HepG2 (cell line): Measurements from ENCODE around the gene PHLPP2. TPM values are rescaled to one million over a fixed set of nuclear protein-coding genes. Genes with fewer than 3 reads are reported as not detected.
A peak's percentile ranks its signal among the peaks of the same experiment; 100 is the strongest.

Experiments used
- BCL6 ChIP-seq: IDR thresholded peaks from 2 replicates; pipeline ENCODE4 v1.6.1; 2016; ENCODE audit warnings: missing genetic modification reagents, missing compliant biosample characterization
- CENPT ChIP-seq: sonication (generic); formaldehyde crosslinking; IDR thresholded peaks from 2 replicates; pipeline ENCODE4 v1.8.0; 2022; ENCODE audit warnings: low read depth, mild to moderate bottlenecking, moderate library complexity, missing genetic modification reagents
- GATAD2A ChIP-seq: IDR thresholded peaks from 2 replicates; pipeline ENCODE4 v1.6.1; 2016
- HMG20A ChIP-seq: IDR thresholded peaks from 2 replicates; pipeline ENCODE4 v1.6.1; 2016; ENCODE audit warnings: borderline replicate concordance
- MAFG ChIP-seq: sonication (generic); formaldehyde crosslinking; IDR thresholded peaks from 2 replicates; pipeline ENCODE4 v1.5.1; 2020; ENCODE audit warnings: mild to moderate bottlenecking, missing genetic modification reagents
- MTF2 ChIP-seq: sonication (generic); formaldehyde crosslinking; IDR thresholded peaks from 2 replicates; pipeline ENCODE4 v1.5.0; 2020; ENCODE audit warnings: missing genetic modification reagents, borderline replicate concordance
- NR3C1 ChIP-seq: sonication (generic); formaldehyde crosslinking; IDR thresholded peaks from 2 replicates; pipeline ENCODE4 v1.4.0; 2020; ENCODE audit warnings: missing genetic modification reagents
- PHF8 ChIP-seq: sonication (generic); formaldehyde crosslinking; IDR thresholded peaks from 2 replicates; pipeline ENCODE4 v1.5.0; 2020; ENCODE audit warnings: missing genetic modification reagents
- RBM39 ChIP-seq: fragments of 200-400 bp; formaldehyde crosslinking; IDR thresholded peaks from one replicate; pipeline ENCODE4 v1.6.1; 2018; ENCODE audit warnings: antibody characterized with exemption, mild to moderate bottlenecking, low read depth, low read length; ENCODE audit not compliant: poor library complexity, severe bottlenecking
- SMYD3 ChIP-seq: sonication (generic); formaldehyde crosslinking; IDR thresholded peaks from 2 replicates; pipeline ENCODE4 v1.8.1; 2023; ENCODE audit warnings: mild to moderate bottlenecking, missing genetic modification reagents
- TARDBP ChIP-seq: sonication (generic); formaldehyde crosslinking; IDR thresholded peaks from 2 replicates; pipeline ENCODE4 v1.8.0; 2022; ENCODE audit warnings: mild to moderate bottlenecking, missing genetic modification reagents
- TCF12 ChIP-seq, 2 experiments: fragments of 450-650 bp in 1 of 2; sonication (generic) in 1 of 2; formaldehyde crosslinking in 1 of 2; IDR thresholded peaks; 2 replicates each; pipeline versions ENCODE4 v1.6.1 to v1.8.0; 2017 to 2022; ENCODE audit warnings: antibody characterized with exemption in 1 of 2, mild to moderate bottlenecking in 1 of 2, missing genetic modification reagents in 1 of 2, moderate library complexity in 1 of 2
- YEATS2 ChIP-seq: sonication (generic); formaldehyde crosslinking; IDR thresholded peaks from 2 replicates; pipeline ENCODE4 v1.4.0; 2020; ENCODE audit warnings: missing genetic modification reagents, borderline replicate concordance
- ZBTB42 ChIP-seq: sonication (generic); formaldehyde crosslinking; IDR thresholded peaks from 2 replicates; pipeline ENCODE4 v1.5.0; 2020; ENCODE audit warnings: mild to moderate bottlenecking, missing genetic modification reagents
- ZNF432 ChIP-seq: sonication (generic); formaldehyde crosslinking; IDR thresholded peaks from 2 replicates; pipeline ENCODE4 v1.5.0; 2020; ENCODE audit warnings: missing genetic modification reagents, mild to moderate bottlenecking, borderline replicate concordance
- ZNF614 ChIP-seq: IDR thresholded peaks from 2 replicates; pipeline ENCODE4 v1.6.1; 2018; ENCODE audit warnings: missing biosample characterization, missing genetic modification reagents, inconsistent platforms, borderline replicate concordance
- ZNF766 ChIP-seq: sonication (generic); formaldehyde crosslinking; IDR thresholded peaks from 2 replicates; pipeline ENCODE4 v1.5.0; 2020; ENCODE audit warnings: missing genetic modification reagents, borderline replicate concordance
- ZNF782 ChIP-seq: sonication (generic); formaldehyde crosslinking; IDR thresholded peaks from 2 replicates; pipeline ENCODE4 v1.4.0; 2020; ENCODE audit warnings: missing genetic modification reagents, mild to moderate bottlenecking, borderline replicate concordance
- polyA plus RNA-seq, 8 experiments: library from polyadenylated mRNA; depleted of rRNA in 3 of 8; stranded (reverse) in 7 of 8; unstranded in 1 of 8; fragments of >200 nt; fragmentation: Illumina TruSeq in 4 of 8; extraction: Trizol in 4 of 8; gene quantifications; 2 replicates each; pipeline versions ENCODE4 v1.2.1 to v1.2.3, GENCODE V29; 2011 to 2016; ENCODE audit warnings: low read depth in 4 of 8, missing spikeins in 1 of 8, mixed read lengths in 1 of 8; ENCODE audit not compliant: insufficient read depth in 1 of 8
- total RNA-seq, 5 experiments: library from RNA; depleted of rRNA; stranded (reverse); fragments of >200 nt; fragmentation: Illumina TruSeq; extraction: Trizol; gene quantifications; 2 replicates each; pipeline ENCODE4 v1.2.3, GENCODE V29; 2016; ENCODE audit warnings: low read depth in 1 of 5
- TF ChIP-seq, protein P1 (sequence below): sonication (generic); formaldehyde crosslinking; IDR thresholded peaks from 2 replicates; pipeline ENCODE4 v1.5.1; 2020; ENCODE audit warnings: missing genetic modification reagents, mild to moderate bottlenecking, borderline replicate concordance
- TF ChIP-seq, protein P2 (sequence below): sonication (generic); formaldehyde crosslinking; IDR thresholded peaks from 2 replicates; pipeline ENCODE4 v1.9.0; 2022; ENCODE audit warnings: missing genetic modification reagents, mild to moderate bottlenecking, borderline replicate concordance
- TF ChIP-seq, protein P3 (sequence below): IDR thresholded peaks from 2 replicates; pipeline ENCODE4 v1.6.1; 2016; ENCODE audit warnings: missing genetic modification reagents, missing compliant biosample characterization
- TF ChIP-seq, protein P4 (sequence below): sonication (generic); formaldehyde crosslinking; IDR thresholded peaks from 2 replicates; pipeline ENCODE4 v1.9.0; 2022; ENCODE audit warnings: low read depth, missing genetic modification reagents
- TF ChIP-seq, protein P5 (sequence below): sonication (generic); formaldehyde crosslinking; IDR thresholded peaks from 2 replicates; pipeline ENCODE4 v1.4.0; 2020; ENCODE audit warnings: missing genetic modification reagents

Gene PHLPP2
- total and polyA plus RNA-seq, 2 of the 13 experiments (the other 11 are each of a cell fraction or from before 2014, with no cell fraction given) = 8.9 TPM

DNA sequence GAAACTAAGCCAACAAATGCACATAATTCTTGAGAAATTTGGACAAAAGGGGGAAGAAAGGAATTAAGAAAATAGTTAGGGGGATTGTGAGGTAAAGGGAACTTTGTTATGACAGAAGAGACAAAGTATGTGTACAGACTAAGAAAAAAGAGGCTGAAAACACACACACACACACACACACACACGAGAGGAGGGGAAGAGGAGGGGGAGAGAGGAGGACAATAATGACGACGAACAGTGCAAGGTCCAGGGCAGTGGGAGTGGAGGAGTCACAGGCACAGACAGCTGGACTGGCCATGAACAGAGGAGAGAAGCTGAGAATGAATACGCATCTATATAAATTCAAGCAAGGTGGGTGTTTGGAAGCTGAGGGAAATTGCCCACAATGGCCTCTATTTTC is 54.0 kb downstream of the PHLPP2 start (continued):
- TF ChIP-seq, protein P1, sequence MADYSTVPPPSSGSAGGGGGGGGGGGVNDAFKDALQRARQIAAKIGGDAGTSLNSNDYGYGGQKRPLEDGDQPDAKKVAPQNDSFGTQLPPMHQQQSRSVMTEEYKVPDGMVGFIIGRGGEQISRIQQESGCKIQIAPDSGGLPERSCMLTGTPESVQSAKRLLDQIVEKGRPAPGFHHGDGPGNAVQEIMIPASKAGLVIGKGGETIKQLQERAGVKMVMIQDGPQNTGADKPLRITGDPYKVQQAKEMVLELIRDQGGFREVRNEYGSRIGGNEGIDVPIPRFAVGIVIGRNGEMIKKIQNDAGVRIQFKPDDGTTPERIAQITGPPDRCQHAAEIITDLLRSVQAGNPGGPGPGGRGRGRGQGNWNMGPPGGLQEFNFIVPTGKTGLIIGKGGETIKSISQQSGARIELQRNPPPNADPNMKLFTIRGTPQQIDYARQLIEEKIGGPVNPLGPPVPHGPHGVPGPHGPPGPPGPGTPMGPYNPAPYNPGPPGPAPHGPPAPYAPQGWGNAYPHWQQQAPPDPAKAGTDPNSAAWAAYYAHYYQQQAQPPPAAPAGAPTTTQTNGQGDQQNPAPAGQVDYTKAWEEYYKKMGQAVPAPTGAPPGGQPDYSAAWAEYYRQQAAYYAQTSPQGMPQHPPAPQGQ (CRISPR knock-in tag) = no peak
- TF ChIP-seq ZNF766 (CRISPR knock-in tag) (no peak), SMYD3 (CRISPR knock-in tag) (no peak), GATAD2A (CRISPR knock-in tag) (peak; percentile 43; the same call in 1 of the 2 replicates), MTF2 (CRISPR knock-in tag) (no peak), MAFG (CRISPR knock-in tag) (no peak), PHF8 (no peak), ZNF782 (CRISPR knock-in tag) (no peak), NR3C1 (no peak), TCF12 (IDR thresholded peaks at IDR 0.05) (no peak), TCF12 (CRISPR knock-in tag; IDR thresholded peaks at IDR 0.05) (no peak), TARDBP (CRISPR knock-in tag) (peak; percentile 26; the same call in 1 of the 2 replicates), ZNF614 (CRISPR knock-in tag) (no peak), BCL6 (CRISPR knock-in tag) (no peak), YEATS2 (no peak), ZBTB42 (CRISPR knock-in tag) (no peak), HMG20A (CRISPR knock-in tag) (no peak), RBM39 (no peak), CENPT (no peak), ZNF432 (CRISPR knock-in tag) (no peak)
- TF ChIP-seq, protein P2, sequence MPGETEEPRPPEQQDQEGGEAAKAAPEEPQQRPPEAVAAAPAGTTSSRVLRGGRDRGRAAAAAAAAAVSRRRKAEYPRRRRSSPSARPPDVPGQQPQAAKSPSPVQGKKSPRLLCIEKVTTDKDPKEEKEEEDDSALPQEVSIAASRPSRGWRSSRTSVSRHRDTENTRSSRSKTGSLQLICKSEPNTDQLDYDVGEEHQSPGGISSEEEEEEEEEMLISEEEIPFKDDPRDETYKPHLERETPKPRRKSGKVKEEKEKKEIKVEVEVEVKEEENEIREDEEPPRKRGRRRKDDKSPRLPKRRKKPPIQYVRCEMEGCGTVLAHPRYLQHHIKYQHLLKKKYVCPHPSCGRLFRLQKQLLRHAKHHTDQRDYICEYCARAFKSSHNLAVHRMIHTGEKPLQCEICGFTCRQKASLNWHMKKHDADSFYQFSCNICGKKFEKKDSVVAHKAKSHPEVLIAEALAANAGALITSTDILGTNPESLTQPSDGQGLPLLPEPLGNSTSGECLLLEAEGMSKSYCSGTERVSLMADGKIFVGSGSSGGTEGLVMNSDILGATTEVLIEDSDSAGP = peak; percentile 26; the same call in 1 of the 2 replicates
- TF ChIP-seq, protein P3, sequence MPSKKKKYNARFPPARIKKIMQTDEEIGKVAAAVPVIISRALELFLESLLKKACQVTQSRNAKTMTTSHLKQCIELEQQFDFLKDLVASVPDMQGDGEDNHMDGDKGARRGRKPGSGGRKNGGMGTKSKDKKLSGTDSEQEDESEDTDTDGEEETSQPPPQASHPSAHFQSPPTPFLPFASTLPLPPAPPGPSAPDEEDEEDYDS (CRISPR knock-in tag) = 0 out of 2 replicates have a peak, but pooled peaks have one; percentile 24
- TF ChIP-seq, protein P4, sequence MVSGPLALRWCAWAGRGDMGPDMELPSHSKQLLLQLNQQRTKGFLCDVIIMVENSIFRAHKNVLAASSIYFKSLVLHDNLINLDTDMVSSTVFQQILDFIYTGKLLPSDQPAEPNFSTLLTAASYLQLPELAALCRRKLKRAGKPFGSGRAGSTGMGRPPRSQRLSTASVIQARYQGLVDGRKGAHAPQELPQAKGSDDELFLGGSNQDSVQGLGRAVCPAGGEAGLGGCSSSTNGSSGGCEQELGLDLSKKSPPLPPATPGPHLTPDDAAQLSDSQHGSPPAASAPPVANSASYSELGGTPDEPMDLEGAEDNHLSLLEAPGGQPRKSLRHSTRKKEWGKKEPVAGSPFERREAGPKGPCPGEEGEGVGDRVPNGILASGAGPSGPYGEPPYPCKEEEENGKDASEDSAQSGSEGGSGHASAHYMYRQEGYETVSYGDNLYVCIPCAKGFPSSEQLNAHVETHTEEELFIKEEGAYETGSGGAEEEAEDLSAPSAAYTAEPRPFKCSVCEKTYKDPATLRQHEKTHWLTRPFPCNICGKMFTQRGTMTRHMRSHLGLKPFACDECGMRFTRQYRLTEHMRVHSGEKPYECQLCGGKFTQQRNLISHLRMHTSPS (CRISPR knock-in tag) = no peak
- TF ChIP-seq, protein P5, sequence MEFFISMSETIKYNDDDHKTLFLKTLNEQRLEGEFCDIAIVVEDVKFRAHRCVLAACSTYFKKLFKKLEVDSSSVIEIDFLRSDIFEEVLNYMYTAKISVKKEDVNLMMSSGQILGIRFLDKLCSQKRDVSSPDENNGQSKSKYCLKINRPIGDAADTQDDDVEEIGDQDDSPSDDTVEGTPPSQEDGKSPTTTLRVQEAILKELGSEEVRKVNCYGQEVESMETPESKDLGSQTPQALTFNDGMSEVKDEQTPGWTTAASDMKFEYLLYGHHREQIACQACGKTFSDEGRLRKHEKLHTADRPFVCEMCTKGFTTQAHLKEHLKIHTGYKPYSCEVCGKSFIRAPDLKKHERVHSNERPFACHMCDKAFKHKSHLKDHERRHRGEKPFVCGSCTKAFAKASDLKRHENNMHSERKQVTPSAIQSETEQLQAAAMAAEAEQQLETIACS (CRISPR knock-in tag) = no peak
